HCT116 (cell line): Measurements from ENCODE around the gene ASB10.

ENCODE experiments used
- ATF3 ChIP-seq: IDR thresholded peaks from 2 replicates; pipeline ENCODE4 v1.6.1; 2012
- CBX3 ChIP-seq: IDR thresholded peaks from 2 replicates; pipeline ENCODE4 v1.6.1; 2012; ENCODE audit warnings: low read depth
- CEBPB ChIP-seq: IDR thresholded peaks from 2 replicates; pipeline ENCODE4 v1.6.1; 2012; ENCODE audit warnings: low read depth
- CTCF ChIP-seq, 3 experiments: fragments of 200-600 bp in 1 of 3; sonication (generic) in 1 of 3; IDR thresholded peaks in 2 of 3; conservative IDR thresholded peaks in 1 of 3; 2 replicates each; pipeline ENCODE4 v1.5.1; 2012 to 2017; ENCODE audit warnings: low read depth in 2 of 3, low read length in 2 of 3, antibody characterized with exemption in 1 of 3, borderline replicate concordance in 1 of 3, control low read depth in 1 of 3, mild to moderate bottlenecking in 1 of 3, mixed read lengths in 1 of 3, mixed run types in 1 of 3, moderate library complexity in 1 of 3; ENCODE audit not compliant: insufficient read depth in 1 of 3
- EZH2 ChIP-seq: fragments of 200-600 bp; sonication (generic); IDR thresholded peaks from 2 replicates; pipeline ENCODE4 v1.6.1; 2017; ENCODE audit warnings: antibody characterized with exemption, mixed run types
- MAX ChIP-seq: IDR thresholded peaks from 2 replicates; pipeline ENCODE4 v1.6.1; 2012
- POLR2AphosphoS5 ChIP-seq: IDR thresholded peaks from 2 replicates; pipeline ENCODE4 v1.6.1; 2011; ENCODE audit warnings: mild to moderate bottlenecking, low read depth, low read length, moderate library complexity
- REST ChIP-seq: IDR thresholded peaks from 2 replicates; pipeline ENCODE4 v1.6.1; 2012; ENCODE audit warnings: low read depth
- SIN3A ChIP-seq: IDR thresholded peaks from 2 replicates; pipeline ENCODE4 v1.6.1; 2012; ENCODE audit warnings: low read depth

- TF ChIP-seq POLR2AphosphoS5 (no peak), MAX (no peak), CTCF (IDR thresholded peaks at IDR 0.05 in 2 of 3, conservative IDR thresholded peaks at IDR 0.05 in 1 of 3; ENCODE audit: borderline replicate concordance in 1 of 3, insufficient read depth in 1 of 3, low read depth in 2 of 3, low read length in 2 of 3) (peak in 1 of 3 experiments; percentile 21; a peak in 1 of 6 replicates), EZH2 (no peak), SIN3A (no peak), CEBPB (no peak), REST (no peak), CBX3 (no peak), ATF3 (no peak)
Measured at GRCh38 chr7:151152643-151153513, 34.2 kb downstream of the ASB10 start.
